Fibroblast of the aortic adventitia (primary cell): ENCODE results near the gene USP36. TPM values are rescaled to one million over a fixed set of nuclear protein-coding genes. Genes with fewer than 3 reads are reported as not detected.

ENCODE experiments used
- DNase-seq: peaks from one replicate; pipeline ENCODE4 v3.0.0-alpha.2; 2010; ENCODE audit warnings: low read depth
- H3K4me3 ChIP-seq: 2 replicates; pipeline ENCODE4 v1.5.1; 2011; ENCODE audit warnings: low read depth, mild to moderate bottlenecking, control low read depth, low read length, moderate library complexity
- CTCF ChIP-seq: IDR thresholded peaks from 2 replicates; pipeline ENCODE4 v1.5.1; 2011; ENCODE audit warnings: mild to moderate bottlenecking, low read length, control low read depth, inconsistent platforms; ENCODE audit not compliant: insufficient read depth
- total RNA-seq: library from RNA; depleted of rRNA; stranded (reverse); fragments of >200 nt; gene quantifications from 2 replicates; pipeline ENCODE4 v1.2.3, GENCODE V29; 2012; ENCODE audit warnings: low replicate concordance

The USP36 gene
- total RNA-seq, 1 donor, result 36.7 TPM

- no peak for TF ChIP-seq CTCF
- no peak for DNase-seq
Observed at GRCh38 chr17:78884148-78884825, 43.7 kb upstream of the USP36 start.

GRCh38 chr17:78883533-78884131 lies 43.0 kb upstream of the USP36 start:
- no peak for TF ChIP-seq CTCF
- DNase-seq, result peak; percentile 97
- peak overlapping the region; percentile 59 for H3K4me3 ChIP-seq

More at GRCh38 chr17:78884148-78884825, 43.7 kb upstream of the USP36 start:
- H3K4me3 ChIP-seq, result peak overlapping the region; percentile 59

GRCh38 chr17:78883089-78883532 lies 42.5 kb upstream of the USP36 start:
- DNase-seq, result peak; percentile 84
- H3K4me3 ChIP-seq, result peak overlapping the region; percentile 37

GRCh38 chr17:78882540-78883088 lies 42.0 kb upstream of the USP36 start:
- H3K4me3 ChIP-seq, result no peak overlapping the region
- DNase-seq, result no peak
- TF ChIP-seq CTCF, result no peak

More at GRCh38 chr17:78883089-78883532, 42.5 kb upstream of the USP36 start:
- TF ChIP-seq CTCF, result no peak

GRCh38 chr17:78879635-78880186 lies 39.1 kb upstream of the USP36 start:
- peak overlapping the region; percentile 49 for H3K4me3 ChIP-seq
- TF ChIP-seq CTCF, result no peak
- peak; percentile 95 for DNase-seq

- DNase-seq, result no peak
- H3K4me3 ChIP-seq, result peak overlapping the region; percentile 49
Observed at GRCh38 chr17:78878871-78879527, 38.4 kb upstream of the USP36 start.

More at GRCh38 chr17:78878871-78879527, 38.4 kb upstream of the USP36 start:
- no peak for TF ChIP-seq CTCF
